ENCODE data around the gene ARRB2.

- no peak for TF ChIP-seq EZH2 (IDR thresholded peaks at IDR 0.05; ENCODE audit: insufficient read depth, poor library complexity, severe bottlenecking)
- TF ChIP-seq EZH2phosphoT487 (IDR thresholded peaks at IDR 0.05; ENCODE audit: insufficient read depth, low read depth) = no peak
Observed at GRCh38 chr17:4766723-4767122, 56.3 kb downstream of the ARRB2 start.
